ENCODE data around the gene LDLR.
A peak's percentile ranks its signal among the peaks of the same experiment; 100 is the strongest.
"Not testable (repeated sequence)": the region's sequence is repeated elsewhere in the genome, so short reads cannot be mapped to it uniquely, and the experiment has no call there.

Gene LDLR

DNA sequence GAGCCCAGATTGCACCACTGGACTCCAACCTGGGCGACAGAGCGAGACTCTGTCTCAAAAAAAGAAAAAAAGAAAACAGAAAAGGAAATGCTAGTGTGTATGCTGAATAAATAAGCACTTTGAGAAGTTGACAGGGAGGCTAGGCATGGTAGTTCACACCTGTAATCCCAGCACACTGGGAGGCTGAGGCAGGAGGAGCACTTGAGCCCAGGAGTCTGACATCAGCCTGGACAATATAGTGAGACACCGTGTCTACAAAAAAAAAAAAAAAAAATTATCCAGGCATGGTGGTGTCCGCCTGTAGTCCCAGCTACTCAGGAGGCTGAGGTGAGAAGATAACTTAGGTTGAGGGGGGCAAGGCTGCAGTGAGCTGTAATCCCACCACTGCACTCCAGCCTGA is 19.1 kb upstream of the LDLR start:
- no peak for DNase-seq (ENCODE audit: low read depth in 2 of 2)

GRCh38 chr19:11073568-11073967 is 15.7 kb upstream of the LDLR start:
- DNase-seq (ENCODE audit: low read depth in 2 of 2): no peak

DNA sequence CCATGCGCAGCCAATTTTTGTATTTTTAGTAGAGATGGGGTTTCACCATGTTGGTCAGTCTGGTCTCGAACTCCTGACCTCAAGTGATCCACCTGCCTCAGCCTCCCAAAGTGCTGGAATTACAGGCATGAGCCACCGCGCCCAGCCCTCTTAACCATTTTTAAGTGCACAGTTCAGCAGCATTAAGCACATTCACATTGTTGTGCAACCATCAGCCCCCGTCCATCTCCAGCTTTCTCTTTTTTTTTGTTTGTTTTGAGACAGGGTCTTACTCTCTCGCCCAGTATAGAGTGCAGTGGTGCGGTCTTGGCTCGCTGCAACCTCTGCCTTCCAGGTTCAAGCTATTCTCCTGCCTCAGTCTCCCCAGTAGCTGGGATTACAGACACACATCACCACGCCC is 12.5 kb upstream of the LDLR start:
- not testable (repeated sequence) for DNase-seq (ENCODE audit: low read depth in 2 of 2)

- DNase-seq (ENCODE audit: low read depth in 2 of 2): no peak
Measured at GRCh38 chr19:11078893-11079292, 10.4 kb upstream of the LDLR start.

- DNase-seq (ENCODE audit: low read depth in 2 of 2): no peak
Measured at GRCh38 chr19:11079999-11080398, 9.3 kb upstream of the LDLR start.

GRCh38 chr19:11087870-11088505 is 1.3 kb upstream of the LDLR start:
- DNase-seq (ENCODE audit: low read depth in 2 of 2): no peak

GRCh38 chr19:11088506-11089253 is 583 bp upstream of the LDLR start:
- no peak for DNase-seq (ENCODE audit: low read depth in 2 of 2)

- not testable (repeated sequence) for DNase-seq (ENCODE audit: low read depth in 2 of 2)
Measured at GRCh38 chr19:11090014-11090263, 676 bp downstream of the LDLR start.

DNA sequence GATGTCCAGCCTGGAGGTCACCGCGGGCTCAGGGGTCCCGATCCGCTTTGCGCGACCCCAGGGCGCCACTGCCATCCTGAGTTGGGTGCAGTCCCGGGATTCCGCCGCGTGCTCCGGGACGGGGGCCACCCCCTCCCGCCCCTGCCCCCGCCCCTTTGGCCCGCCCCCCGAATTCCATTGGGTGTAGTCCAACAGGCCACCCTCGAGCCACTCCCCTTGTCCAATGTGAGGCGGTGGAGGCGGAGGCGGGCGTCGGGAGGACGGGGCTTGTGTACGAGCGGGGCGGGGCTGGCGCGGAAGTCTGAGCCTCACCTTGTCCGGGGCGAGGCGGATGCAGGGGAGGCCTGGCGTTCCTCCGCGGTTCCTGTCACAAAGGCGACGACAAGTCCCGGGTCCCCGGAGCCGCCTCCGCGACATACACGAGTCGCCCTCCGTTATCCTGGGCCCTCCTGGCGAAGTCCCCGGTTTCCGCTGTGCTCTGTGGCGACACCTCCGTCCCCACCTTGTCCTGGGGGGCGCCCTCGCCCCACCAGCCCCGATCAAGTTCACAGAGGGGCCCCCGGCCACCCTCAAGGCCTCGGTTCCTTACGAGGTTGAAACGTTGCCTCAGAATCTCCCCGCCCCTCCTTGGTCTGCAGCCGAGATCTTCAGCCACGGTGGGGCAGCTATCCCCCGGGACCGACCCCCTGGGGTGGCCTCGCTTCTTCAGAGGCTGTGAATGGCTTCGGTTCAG is 1.2 kb downstream of the LDLR start:
- DNase-seq (ENCODE audit: low read depth in 2 of 2): peak; percentile 97 to 98

DNA sequence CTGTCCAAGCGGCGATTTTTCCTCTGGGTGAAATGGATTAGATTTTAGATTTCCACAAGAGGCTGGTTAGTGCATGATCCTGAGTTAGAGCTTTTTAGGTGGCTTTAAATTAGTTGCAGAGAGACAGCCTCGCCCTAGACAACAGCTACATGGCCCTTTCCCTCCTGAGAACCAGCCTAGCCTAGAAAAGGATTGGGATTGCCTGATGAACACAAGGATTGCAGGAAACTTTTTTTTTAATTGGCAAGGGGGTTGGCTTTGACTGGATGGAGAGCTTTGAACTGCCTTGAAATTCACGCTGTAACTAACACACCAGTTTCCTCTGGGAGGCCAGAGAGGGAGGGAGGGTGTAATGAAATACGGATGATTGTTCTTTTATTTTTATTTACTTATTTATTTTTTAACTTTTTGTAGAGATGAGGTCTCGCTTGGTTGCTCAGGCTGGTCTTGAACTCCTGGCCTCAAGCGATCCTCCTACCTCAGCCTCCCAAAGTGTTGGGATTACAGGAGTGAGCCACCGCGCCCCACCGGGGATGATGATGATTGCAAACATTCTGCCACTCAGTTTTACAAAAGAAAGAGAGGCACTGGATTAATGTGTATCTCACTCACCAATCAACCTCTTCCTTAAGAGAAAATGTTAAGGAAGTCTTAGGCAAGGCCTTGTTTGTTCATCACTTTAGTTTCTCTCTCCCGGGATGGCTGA is 1.9 kb downstream of the LDLR start:
- DNase-seq (ENCODE audit: low read depth in 2 of 2): no peak

- DNase-seq (ENCODE audit: low read depth in 2 of 2): peak; percentile 42 to 50
Measured at GRCh38 chr19:11091703-11092153, 2.5 kb downstream of the LDLR start.

DNA sequence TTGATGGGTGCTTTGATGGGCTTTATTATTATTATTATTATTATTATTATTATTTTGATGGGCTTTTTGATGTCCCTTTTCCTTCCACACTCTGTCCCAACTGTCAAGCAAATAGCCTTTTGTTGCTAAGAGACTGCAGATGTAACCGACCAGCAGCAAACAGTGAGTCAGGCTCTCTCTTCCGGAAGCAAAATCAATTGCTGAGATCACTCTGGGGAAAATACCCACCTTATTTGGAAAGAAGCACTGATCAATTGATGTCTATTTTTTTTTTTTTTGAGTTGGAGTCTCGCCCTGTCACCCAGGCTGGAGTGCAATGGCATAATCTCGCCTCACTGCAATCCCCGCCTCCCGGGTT is 2.9 kb downstream of the LDLR start:
- DNase-seq (ENCODE audit: low read depth in 2 of 2): peak in 1 of 2 donors; percentile 18

DNA sequence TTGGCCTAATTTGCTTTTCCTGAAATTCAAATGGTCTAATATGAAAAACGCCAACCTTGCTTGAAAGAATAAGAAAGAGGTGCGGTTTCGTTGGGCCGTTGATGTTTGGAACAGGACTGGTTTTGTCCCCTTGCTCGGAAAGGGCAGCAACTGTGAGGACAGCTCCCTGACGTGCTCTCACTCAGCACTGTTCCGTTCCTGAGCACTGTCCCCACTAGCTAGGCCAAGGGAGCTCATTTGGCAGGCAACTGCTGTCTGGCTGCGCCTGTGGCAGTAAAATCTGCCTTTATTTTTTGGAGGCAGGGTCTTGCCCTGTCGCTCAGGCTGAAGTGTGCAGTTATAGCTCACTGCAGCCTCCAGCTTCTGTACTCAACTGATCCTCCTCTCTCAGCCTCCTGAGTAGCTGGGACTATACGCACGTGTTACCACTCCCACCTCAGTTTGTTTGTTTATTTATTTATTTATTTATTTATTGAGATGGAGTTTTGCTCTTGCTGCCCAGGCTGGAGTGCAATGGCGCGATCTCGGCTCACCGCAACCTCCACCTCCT is 4.5 kb downstream of the LDLR start:
- DNase-seq (ENCODE audit: low read depth in 2 of 2): no peak

- DNase-seq (ENCODE audit: low read depth in 2 of 2): no peak
Measured at GRCh38 chr19:11094520-11094894, 5.2 kb downstream of the LDLR start.

- no peak for DNase-seq (ENCODE audit: low read depth in 2 of 2)
Measured at GRCh38 chr19:11096210-11096841, 7.1 kb downstream of the LDLR start.

DNA sequence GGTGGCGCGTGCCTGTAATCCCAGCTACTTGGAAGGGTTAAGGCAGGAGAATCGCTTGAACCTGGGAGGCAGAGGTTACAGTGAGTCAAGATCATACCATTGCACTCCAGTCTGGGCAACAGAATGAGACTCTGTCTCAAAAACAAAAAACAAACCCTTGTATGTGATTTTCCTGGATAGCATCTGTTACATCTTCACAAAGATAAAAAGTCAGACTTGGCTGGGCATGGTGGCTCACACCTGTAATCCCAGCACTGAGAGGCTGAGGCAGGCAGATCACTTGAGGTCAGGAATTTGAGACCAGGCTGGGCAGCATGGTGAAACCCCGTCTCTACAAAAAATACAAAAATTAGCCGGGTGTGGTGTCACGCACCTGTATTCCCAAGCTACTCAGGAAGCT is 8.1 kb downstream of the LDLR start:
- DNase-seq (ENCODE audit: low read depth in 2 of 2): not testable (repeated sequence)

DNA sequence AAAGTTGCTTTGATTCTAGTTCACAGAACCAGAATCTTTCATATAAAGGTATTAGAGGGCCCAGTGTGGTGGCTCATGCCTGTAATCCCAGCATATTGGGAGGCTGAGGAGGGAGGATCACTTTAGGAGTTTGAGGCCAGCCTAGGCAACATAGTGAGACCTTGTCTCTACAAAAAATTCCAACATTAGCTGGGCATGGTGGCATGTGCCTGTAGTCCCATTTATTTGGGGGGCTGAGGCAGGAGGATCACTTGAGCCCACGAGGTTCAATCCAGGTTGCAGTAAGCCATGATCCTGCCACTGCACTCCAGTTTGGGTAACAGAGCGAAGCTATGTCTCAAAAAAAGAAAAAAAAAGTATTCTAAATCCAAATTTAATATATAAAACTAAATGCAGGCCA is 9.1 kb downstream of the LDLR start:
- DNase-seq (ENCODE audit: low read depth in 2 of 2): no peak

GRCh38 chr19:11098861-11099260 is 9.6 kb downstream of the LDLR start:
- no peak for DNase-seq (ENCODE audit: low read depth in 2 of 2)

DNA sequence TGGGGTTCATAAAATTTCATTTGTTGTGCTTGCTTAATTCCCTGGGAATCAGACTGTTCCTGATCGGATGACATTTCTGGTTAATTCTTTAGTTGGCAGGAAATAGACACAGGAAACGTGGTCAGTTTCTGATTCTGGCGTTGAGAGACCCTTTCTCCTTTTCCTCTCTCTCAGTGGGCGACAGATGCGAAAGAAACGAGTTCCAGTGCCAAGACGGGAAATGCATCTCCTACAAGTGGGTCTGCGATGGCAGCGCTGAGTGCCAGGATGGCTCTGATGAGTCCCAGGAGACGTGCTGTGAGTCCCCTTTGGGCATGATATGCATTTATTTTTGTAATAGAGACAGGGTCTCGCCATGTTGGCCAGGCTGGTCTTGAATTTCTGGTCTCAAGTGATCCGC is 10.8 kb downstream of the LDLR start:
- no peak for DNase-seq (ENCODE audit: low read depth in 2 of 2)

DNA sequence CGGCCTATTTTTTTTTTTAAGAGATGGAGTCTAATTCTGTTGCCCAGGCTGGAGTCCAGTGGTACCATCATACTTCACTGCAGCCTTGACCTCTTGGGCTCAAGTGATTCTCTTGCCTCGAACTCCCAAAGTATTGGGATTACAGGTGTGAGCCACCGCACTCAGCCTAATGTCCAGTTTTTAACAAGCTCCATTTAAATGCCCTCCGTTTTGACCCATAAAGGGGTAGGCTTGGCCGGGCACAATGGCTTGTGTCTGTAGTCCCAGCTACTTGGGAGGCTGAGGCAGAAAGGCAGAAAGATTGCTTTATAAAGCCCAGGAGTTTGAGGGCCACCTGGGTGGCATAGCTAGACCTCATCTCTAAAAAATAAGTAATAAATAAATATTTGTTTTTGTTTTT is 11.8 kb downstream of the LDLR start:
- DNase-seq (ENCODE audit: low read depth in 2 of 2): no peak

GRCh38 chr19:11102944-11103343 is 13.7 kb downstream of the LDLR start:
- no peak for DNase-seq (ENCODE audit: low read depth in 2 of 2)

DNA sequence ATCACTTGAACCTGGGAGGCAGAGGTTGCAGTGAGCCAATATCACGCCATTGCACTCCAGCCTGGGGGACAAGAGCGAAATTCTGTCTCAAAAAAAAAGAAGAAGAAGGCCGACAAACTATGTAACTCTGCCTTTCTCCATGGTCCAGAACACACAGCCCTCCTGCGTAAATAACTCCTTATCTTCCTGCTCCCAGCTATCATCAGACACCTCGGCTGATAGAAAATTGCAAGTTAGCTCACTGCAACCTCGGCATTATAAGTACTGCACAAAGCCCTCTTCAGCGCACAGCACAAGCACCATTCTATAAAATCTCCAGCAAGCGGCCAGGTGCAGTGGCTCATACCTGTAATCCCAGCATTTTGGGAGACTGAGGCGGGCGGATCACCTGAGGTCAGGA is 14.4 kb downstream of the LDLR start:
- DNase-seq (ENCODE audit: low read depth in 2 of 2): not testable (repeated sequence)
